CD14-positive monocyte (primary cell): ENCODE results near the gene RIBC1. TPM values are rescaled to one million over a fixed set of nuclear protein-coding genes. Genes with fewer than 3 reads are reported as not detected.

Source experiments
- DNase-seq, 3 donors: peaks; one replicate each; pipeline ENCODE4 v3.0.0-alpha.2; 2011 to 2022
- H2AFZ ChIP-seq: 2 replicates; pipeline ENCODE4 v1.6.0; 2012; ENCODE audit warnings: mild to moderate bottlenecking, low read depth, low read length, inconsistent platforms; ENCODE audit not compliant: insufficient read depth, poor library complexity, severe bottlenecking
- H3K27ac ChIP-seq, 2 donors: 1 replicate in 1 of 2; 2 replicates in 1 of 2; pipeline ENCODE4 v1.5.1; 2012 to 2013; ENCODE audit warnings: low read length in 2 of 2, control low read depth in 1 of 2, inconsistent platforms in 1 of 2, low read depth in 1 of 2, mild to moderate bottlenecking in 1 of 2
- H3K27me3 ChIP-seq, 2 donors: one replicate each; pipeline versions ENCODE4 v1.6.0 to v1.6.1; 2011 to 2013; ENCODE audit warnings: low read length in 2 of 2; ENCODE audit not compliant: control insufficient read depth in 2 of 2, insufficient read depth in 2 of 2
- H3K36me3 ChIP-seq, 2 donors: replicated peaks in 1 of 2; 1 replicate in 1 of 2; 2 replicates in 1 of 2; pipeline versions ENCODE4 v1.5.1 to v1.6.1; 2012 to 2013; ENCODE audit warnings: low read length in 2 of 2, control low read depth in 1 of 2, inconsistent platforms in 1 of 2, mild to moderate bottlenecking in 1 of 2; ENCODE audit not compliant: insufficient read depth in 2 of 2, control insufficient read depth in 1 of 2
- H3K4me1 ChIP-seq, 2 donors: 1 replicate in 1 of 2; 2 replicates in 1 of 2; pipeline versions ENCODE4 v1.5.1 to v1.6.1; 2012 to 2013; ENCODE audit warnings: low read length in 2 of 2, control low read depth in 1 of 2, inconsistent platforms in 1 of 2, mild to moderate bottlenecking in 1 of 2, moderate library complexity in 1 of 2; ENCODE audit not compliant: insufficient read depth in 2 of 2, control insufficient read depth in 1 of 2
- H3K4me2 ChIP-seq: replicated peaks from 2 replicates; pipeline ENCODE3; 2012; ENCODE audit warnings: low read length, moderate library complexity, mild to moderate bottlenecking; ENCODE audit not compliant: poor library complexity, severe bottlenecking; ENCODE audit errors: extremely low read depth
- H3K4me3 ChIP-seq, 3 experiments: fragments of 200-600 bp in 1 of 3; sonication (generic) in 1 of 3; replicated peaks in 1 of 3; 1 replicate in 2 of 3; 2 replicates in 1 of 3; pipeline ENCODE4 v1.5.1; 2011 to 2013; ENCODE audit warnings: low read length in 3 of 3, mild to moderate bottlenecking in 3 of 3, control low read depth in 2 of 3, low read depth in 2 of 3, inconsistent platforms in 1 of 3, moderate library complexity in 1 of 3
- H3K79me2 ChIP-seq: 2 replicates; pipeline ENCODE4 v1.6.0; 2012; ENCODE audit warnings: mild to moderate bottlenecking, control low read depth, inconsistent platforms, low read length, moderate library complexity; ENCODE audit not compliant: insufficient read depth
- H3K9ac ChIP-seq: 2 replicates; pipeline ENCODE4 v1.6.0; 2017; ENCODE audit warnings: low read length, mild to moderate bottlenecking; ENCODE audit not compliant: insufficient read depth, poor library complexity, severe bottlenecking
- H3K9me3 ChIP-seq, 2 donors: replicated peaks in 1 of 2; 1 replicate in 1 of 2; 2 replicates in 1 of 2; pipeline versions ENCODE4 v1.5.1 to v1.6.1; 2012 to 2013; ENCODE audit warnings: low read length in 2 of 2, control low read depth in 1 of 2; ENCODE audit not compliant: control insufficient read depth in 1 of 2, insufficient read depth in 1 of 2
- H4K20me1 ChIP-seq: 2 replicates; pipeline ENCODE4 v1.6.0; 2012; ENCODE audit warnings: mild to moderate bottlenecking, low read length, control low read depth, moderate library complexity; ENCODE audit not compliant: insufficient read depth
- H3K27ac Mint-ChIP-seq, 7 donors: one replicate each; pipeline ENCODE4 v1.8.0; 2020; ENCODE audit warnings: mild to moderate bottlenecking in 7 of 7, mixed read lengths in 7 of 7, moderate library complexity in 6 of 7, inconsistent platforms in 2 of 7
- H3K27me3 Mint-ChIP-seq, 3 donors: one replicate each; pipeline ENCODE4 v1.8.0; 2021 to 2022; ENCODE audit warnings: low read depth in 3 of 3, mild to moderate bottlenecking in 3 of 3, mixed read lengths in 3 of 3, moderate library complexity in 3 of 3, inconsistent platforms in 1 of 3
- H3K36me3 Mint-ChIP-seq, 2 donors: one replicate each; pipeline ENCODE4 v1.8.0; 2020; ENCODE audit warnings: mixed read lengths in 2 of 2, inconsistent platforms in 1 of 2, mild to moderate bottlenecking in 1 of 2
- H3K4me1 Mint-ChIP-seq: one replicate; pipeline ENCODE4 v1.8.0; 2020; ENCODE audit warnings: mild to moderate bottlenecking, mixed read lengths
- H3K4me3 Mint-ChIP-seq, 2 donors: one replicate each; pipeline ENCODE4 v1.8.0; 2020; ENCODE audit warnings: mild to moderate bottlenecking in 2 of 2, mixed read lengths in 2 of 2, moderate library complexity in 1 of 2
- H3K9me3 Mint-ChIP-seq, 7 donors: one replicate each; pipeline ENCODE4 v1.8.0; 2020 to 2022; ENCODE audit warnings: mixed read lengths in 7 of 7, mild to moderate bottlenecking in 6 of 7, moderate library complexity in 6 of 7, inconsistent platforms in 2 of 7
- WGBS: methylation state at CpG from one replicate; pipeline ENCODE4 v1.1.5; 2013; ENCODE audit warnings: missing lambda C conversion rate; ENCODE audit not compliant: insufficient coverage; 5-methylcytosine and 5-hydroxymethylcytosine counted together
- intact Hi-C, 2 donors: fragments of 100-400 bp; cut with micrococcal nuclease; formaldehyde crosslinking; loops; one replicate each; pipeline versions ENCODE4 v1.15.0 to v1.15.1; 2023
- polyA plus RNA-seq, 3 donors: library from polyadenylated mRNA; depleted of rRNA in 1 of 3; unstranded in 2 of 3; stranded (reverse) in 1 of 3; fragments of 300-500 nt in 2 of 3; fragments of >200 nt in 1 of 3; fragmentation: Illumina TruSeq in 2 of 3; gene quantifications; 1 replicate in 2 of 3; 2 replicates in 1 of 3; pipeline ENCODE4 v1.2.3, GENCODE V29; 2012 to 2021
- TF ChIP-seq, protein P1 (sequence below): fragments of 200-600 bp; IDR thresholded peaks from one replicate; pipeline ENCODE4 v1.8.0; 2022; ENCODE audit warnings: antibody characterized with exemption, mild to moderate bottlenecking

RIBC1 gene
- polyA plus RNA-seq, 3 donors, result 0.31 to 0.35 TPM; not detected in 1

DNA sequence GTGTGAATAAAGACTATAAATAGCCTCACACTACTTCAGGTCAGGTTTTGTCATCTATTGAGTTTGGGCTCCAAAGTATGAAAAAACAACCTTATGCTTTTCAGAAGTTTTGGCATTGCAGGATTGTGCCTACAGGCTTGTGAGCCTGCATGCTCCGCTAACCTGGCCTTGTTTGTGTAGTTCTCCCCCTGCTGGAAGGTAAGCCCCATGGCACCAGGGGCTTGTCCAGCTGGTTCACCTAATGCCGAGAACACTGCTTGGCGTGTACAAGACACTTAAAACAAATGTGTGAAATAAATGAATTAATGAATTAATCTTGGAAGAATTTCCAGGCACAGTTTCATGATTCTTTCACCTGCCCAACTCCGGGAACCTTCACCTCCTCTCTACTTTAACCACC lies 13.3 kb downstream of the RIBC1 start:
- 0% methylated on average over 1 of the region's 4 CpGs for WGBS
- no peaks in the 10 kb centered on the region for H3K27me3 ChIP-seq
- Mint-ChIP-seq H3K36me3 (peaks cover 11 to 14% of the 10 kb centered on the region in 2 donors), H3K9me3 (peaks cover 0 to 5% (median 0%) of the 10 kb centered on the region in 7 donors), H3K4me3 (no peak overlapping the region), H3K27me3 (peaks cover 0 to 44% (median 0%) of the 10 kb centered on the region in 3 donors), H3K4me1 (peaks cover 35% of the 10 kb centered on the region), H3K27ac (peak overlapping the region in 1 of 7 donors; percentile 10)
- intact Hi-C loops, result no loop called here
- TF ChIP-seq, protein P1, sequence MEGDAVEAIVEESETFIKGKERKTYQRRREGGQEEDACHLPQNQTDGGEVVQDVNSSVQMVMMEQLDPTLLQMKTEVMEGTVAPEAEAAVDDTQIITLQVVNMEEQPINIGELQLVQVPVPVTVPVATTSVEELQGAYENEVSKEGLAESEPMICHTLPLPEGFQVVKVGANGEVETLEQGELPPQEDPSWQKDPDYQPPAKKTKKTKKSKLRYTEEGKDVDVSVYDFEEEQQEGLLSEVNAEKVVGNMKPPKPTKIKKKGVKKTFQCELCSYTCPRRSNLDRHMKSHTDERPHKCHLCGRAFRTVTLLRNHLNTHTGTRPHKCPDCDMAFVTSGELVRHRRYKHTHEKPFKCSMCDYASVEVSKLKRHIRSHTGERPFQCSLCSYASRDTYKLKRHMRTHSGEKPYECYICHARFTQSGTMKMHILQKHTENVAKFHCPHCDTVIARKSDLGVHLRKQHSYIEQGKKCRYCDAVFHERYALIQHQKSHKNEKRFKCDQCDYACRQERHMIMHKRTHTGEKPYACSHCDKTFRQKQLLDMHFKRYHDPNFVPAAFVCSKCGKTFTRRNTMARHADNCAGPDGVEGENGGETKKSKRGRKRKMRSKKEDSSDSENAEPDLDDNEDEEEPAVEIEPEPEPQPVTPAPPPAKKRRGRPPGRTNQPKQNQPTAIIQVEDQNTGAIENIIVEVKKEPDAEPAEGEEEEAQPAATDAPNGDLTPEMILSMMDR, result peak; percentile 71
- no peak overlapping the region for H3K9ac ChIP-seq
- H2AFZ ChIP-seq, result no peak overlapping the region
- H3K27ac ChIP-seq, result no peak overlapping the region
- H3K4me3 ChIP-seq, result no peak overlapping the region
- no peak overlapping the region for H3K4me2 ChIP-seq
- peak; percentile 55 to 66 (median 65) for DNase-seq
- peaks cover 10 to 15% of the 10 kb centered on the region in 2 donors for H3K36me3 ChIP-seq
- H3K9me3 ChIP-seq, result no peaks in the 10 kb centered on the region
- H4K20me1 ChIP-seq, result no peaks in the 10 kb centered on the region
- H3K4me1 ChIP-seq, result peaks cover 33 to 54% of the 10 kb centered on the region in 2 donors
- peaks cover 9% of the 10 kb centered on the region for H3K79me2 ChIP-seq

GRCh38 chrX:53437206-53437605 lies 14.5 kb downstream of the RIBC1 start:
- H3K79me2 ChIP-seq, result peaks cover 9% of the 10 kb centered on the region
- no peak overlapping the region for H3K27ac ChIP-seq
- no peak overlapping the region for H2AFZ ChIP-seq
- no peaks in the 10 kb centered on the region for H4K20me1 ChIP-seq
- Mint-ChIP-seq H3K36me3 (peaks cover 1 to 4% of the 10 kb centered on the region in 2 donors), H3K27me3 (peaks cover 0 to 41% (median 0%) of the 10 kb centered on the region in 3 donors), H3K4me1 (peaks cover 38% of the 10 kb centered on the region), H3K27ac (no peak overlapping the region), H3K4me3 (no peak overlapping the region), H3K9me3 (peaks cover 0 to 6% (median 0%) of the 10 kb centered on the region in 7 donors)
- no CpG with 5 or more reads among the region's 2 CpGs for WGBS
- H3K9me3 ChIP-seq, result no peaks in the 10 kb centered on the region
- no peak overlapping the region for H3K9ac ChIP-seq
- no peak overlapping the region for H3K4me3 ChIP-seq
- TF ChIP-seq, protein P1, result no peak
- DNase-seq, result no peak
- no peaks in the 10 kb centered on the region for H3K27me3 ChIP-seq
- intact Hi-C loops, result no loop called here
- no peak overlapping the region for H3K4me2 ChIP-seq
- H3K4me1 ChIP-seq, result peaks cover 41 to 66% of the 10 kb centered on the region in 2 donors
- H3K36me3 ChIP-seq, result peaks cover 0 to 2% of the 10 kb centered on the region in 2 donors
